Prostate gland (tissue), 2 donors: ENCODE data around the gene ANKS1B.

ENCODE experiments used
- CTCF ChIP-seq, 4 experiments: fragments of 200-600 bp in 2 of 4; fragments of 450-650 bp in 2 of 4; sonication (generic) in 2 of 4; IDR thresholded peaks; 1 replicate in 3 of 4; 2 replicates in 1 of 4; pipeline ENCODE4 v1.5.1; 2016 to 2019; ENCODE audit warnings: antibody characterized with exemption in 4 of 4, mild to moderate bottlenecking in 2 of 4, moderate library complexity in 2 of 4
- POLR2A ChIP-seq: fragments of 450-650 bp; IDR thresholded peaks from one replicate; pipeline ENCODE4 v1.6.1; 2016; ENCODE audit warnings: antibody characterized with exemption, mild to moderate bottlenecking

- TF ChIP-seq CTCF (IDR thresholded peaks at IDR 0.05) (no peak), POLR2A (no peak)
These were observed 1177.5 kb downstream of the ANKS1B start for GRCh38 chr12:98807187-98807586.
